IMR-90 (cell line): ENCODE data around the gene TNNC2. TPM values are rescaled to one million over a fixed set of nuclear protein-coding genes. Genes with fewer than 3 reads are reported as not detected.

ENCODE experiments used
- ATAC-seq: fragments of 200-7000 bp; cut with Tn5 transposase; 2 replicates; pipeline ENCODE4 v1.9.1; 2020; ENCODE audit warnings: low read depth, mild to moderate bottlenecking, moderate library complexity
- BruUV-seq: library from RNA; stranded (reverse); fragments of 400-500 nt; replicated peaks from 2 replicates; lab custom pipeline; 2021; lab: Mats Ljungman, UMichigan
- CTCF ChIA-PET: fragments of 300-600 bp; formaldehyde crosslinking; extraction: SDS; loops from one replicate; lab custom pipeline; 2021; ENCODE audit warnings: antibody characterized with exemption; lab: Yijun Ruan, JAX
- POLR2A ChIA-PET: fragments of 300-600 bp; sonication (Branson Sonifier 250); formaldehyde crosslinking; loops from one replicate; lab custom pipeline; 2022; ENCODE audit warnings: antibody characterized with exemption; ENCODE audit not compliant: unreplicated experiment; lab: Charles Lee
- DNase-seq: peaks from one replicate; pipeline ENCODE4 v3.0.0; 2013
- H2AFZ ChIP-seq: replicated peaks from 2 replicates; pipeline ENCODE3; 2013; ENCODE audit warnings: low read length, mild to moderate bottlenecking; ENCODE audit not compliant: poor library complexity
- H2AK5ac ChIP-seq: 2 replicates; pipeline ENCODE4 v1.6.1; 2013; ENCODE audit warnings: low read depth, low read length, inconsistent platforms
- H2AK9ac ChIP-seq: replicated peaks from 2 replicates; pipeline ENCODE3; 2013; ENCODE audit warnings: mild to moderate bottlenecking, low read depth, low read length, moderate library complexity; ENCODE audit not compliant: poor library complexity
- H2BK120ac ChIP-seq: 2 replicates; pipeline ENCODE4 v1.6.1; 2013; ENCODE audit warnings: low read depth, low read length, inconsistent platforms
- H2BK15ac ChIP-seq: 3 replicates; pipeline ENCODE4 v1.6.1; 2013; ENCODE audit warnings: low read depth, low read length, inconsistent platforms
- H2BK20ac ChIP-seq: 2 replicates; pipeline ENCODE4 v1.6.1; 2013; ENCODE audit warnings: low read depth, mild to moderate bottlenecking, inconsistent platforms, low read length, moderate library complexity
- H2BK5ac ChIP-seq: 2 replicates; pipeline ENCODE4 v1.6.1; 2013; ENCODE audit warnings: mild to moderate bottlenecking, low read depth, low read length, inconsistent platforms; ENCODE audit not compliant: poor library complexity, severe bottlenecking
- H3K14ac ChIP-seq: replicated peaks from 2 replicates; pipeline ENCODE4 v1.6.1; 2013; ENCODE audit warnings: low read depth, low read length, inconsistent platforms
- H3K18ac ChIP-seq: 2 replicates; pipeline ENCODE4 v1.6.1; 2013; ENCODE audit warnings: low read depth, low read length, control low read depth
- H3K23ac ChIP-seq: 2 replicates; pipeline ENCODE4 v1.6.1; 2013; ENCODE audit warnings: low read depth, low read length, inconsistent platforms
- H3K27ac ChIP-seq: 2 replicates; pipeline ENCODE4 v1.5.1; 2013; ENCODE audit warnings: mild to moderate bottlenecking, control low read depth, low read length; ENCODE audit not compliant: insufficient read depth
- H3K27me3 ChIP-seq: 2 replicates; pipeline ENCODE4 v1.6.1; 2013; ENCODE audit warnings: low read length; ENCODE audit not compliant: control insufficient read depth, insufficient read depth
- H3K36me3 ChIP-seq: 2 replicates; pipeline ENCODE4 v1.6.1; 2013; ENCODE audit warnings: low read length, mixed read lengths; ENCODE audit not compliant: control insufficient read depth, insufficient read depth
- H3K4ac ChIP-seq: 2 replicates; pipeline ENCODE4 v1.6.1; 2013; ENCODE audit warnings: low read depth, low read length, inconsistent platforms
- H3K4me1 ChIP-seq: 2 replicates; pipeline ENCODE4 v1.6.1; 2013; ENCODE audit warnings: low read length, mixed read lengths; ENCODE audit not compliant: control insufficient read depth, insufficient read depth
- H3K4me2 ChIP-seq: 2 replicates; pipeline ENCODE4 v1.6.1; 2013; ENCODE audit warnings: low read depth, mild to moderate bottlenecking, control low read depth, low read length, moderate library complexity
- H3K4me3 ChIP-seq: 2 replicates; pipeline ENCODE4 v1.5.1; 2013; ENCODE audit warnings: low read depth, mild to moderate bottlenecking, control low read depth, low read length, moderate library complexity; ENCODE audit not compliant: insufficient read depth
- H3K56ac ChIP-seq: 2 replicates; pipeline ENCODE4 v1.6.1; 2013; ENCODE audit warnings: low read length, inconsistent platforms; ENCODE audit not compliant: insufficient read depth; ENCODE audit errors: extremely low read depth
- H3K79me1 ChIP-seq, 2 experiments: 2 replicates each; pipeline ENCODE4 v1.6.1; 2013; ENCODE audit warnings: low read length in 2 of 2, inconsistent platforms in 1 of 2, low read depth in 1 of 2
- H3K9ac ChIP-seq: 2 replicates; pipeline ENCODE4 v1.6.1; 2013; ENCODE audit warnings: low read depth, low read length, control low read depth
- H3K9me1 ChIP-seq: 2 replicates; pipeline ENCODE4 v1.6.1; 2013; ENCODE audit warnings: low read length, inconsistent platforms; ENCODE audit not compliant: insufficient read depth
- H3K9me3 ChIP-seq: 2 replicates; pipeline ENCODE4 v1.6.1; 2013; ENCODE audit warnings: low read length; ENCODE audit not compliant: control insufficient read depth, insufficient read depth
- H4K20me1 ChIP-seq: 2 replicates; pipeline ENCODE4 v1.6.1; 2013; ENCODE audit warnings: low read length, inconsistent platforms; ENCODE audit not compliant: insufficient read depth
- H4K5ac ChIP-seq: 2 replicates; pipeline ENCODE4 v1.6.1; 2013; ENCODE audit warnings: mild to moderate bottlenecking, low read depth, low read length, control low read depth
- H4K8ac ChIP-seq, 2 experiments: 2 replicates each; pipeline ENCODE4 v1.6.1; 2013; ENCODE audit warnings: low read depth in 2 of 2, low read length in 2 of 2, control low read depth in 1 of 2, inconsistent platforms in 1 of 2
- H4K91ac ChIP-seq: 2 replicates; pipeline ENCODE4 v1.6.1; 2013; ENCODE audit warnings: low read depth, low read length, inconsistent platforms; ENCODE audit not compliant: insufficient read depth
- BHLHE40 ChIP-seq: fragments of 150-350 bp; IDR thresholded peaks from 2 replicates; pipeline ENCODE4 v1.6.1; 2016; ENCODE audit warnings: mild to moderate bottlenecking, low read depth, low read length
- CEBPB ChIP-seq: IDR thresholded peaks from 2 replicates; pipeline ENCODE4 v1.6.1; 2012; ENCODE audit warnings: low read depth, low read length, improper control_type of control experiment
- CHD1 ChIP-seq: IDR thresholded peaks from 2 replicates; pipeline ENCODE4 v1.6.1; 2012; ENCODE audit warnings: low read depth, low read length, improper control_type of control experiment
- CTCF ChIP-seq: conservative IDR thresholded peaks from 2 replicates; pipeline ENCODE4 v1.5.1; 2012; ENCODE audit warnings: mild to moderate bottlenecking, low read depth, low read length, improper control_type of control experiment
- MAFK ChIP-seq: IDR thresholded peaks from 2 replicates; pipeline ENCODE4 v1.6.1; 2012; ENCODE audit warnings: low read depth, low read length, improper control_type of control experiment
- MXI1 ChIP-seq: IDR thresholded peaks from 2 replicates; pipeline ENCODE4 v1.6.1; 2012; ENCODE audit warnings: low read depth, mild to moderate bottlenecking, low read length, moderate library complexity, borderline replicate concordance
- NFE2L2 ChIP-seq: fragments of 150-350 bp; IDR thresholded peaks from 2 replicates; pipeline ENCODE4 v1.6.1; 2016; ENCODE audit warnings: low read depth, mild to moderate bottlenecking, low read length
- POLR2A ChIP-seq: IDR thresholded peaks from 2 replicates; pipeline ENCODE4 v1.6.1; 2012; ENCODE audit warnings: mild to moderate bottlenecking, low read depth, low read length
- RAD21 ChIP-seq: IDR thresholded peaks from 2 replicates; pipeline ENCODE4 v1.6.1; 2012; ENCODE audit warnings: low read length, improper control_type of control experiment
- RCOR1 ChIP-seq: IDR thresholded peaks from 2 replicates; pipeline ENCODE4 v1.6.1; 2012; ENCODE audit warnings: mild to moderate bottlenecking, low read length, improper control_type of control experiment; ENCODE audit not compliant: insufficient replicate concordance
- RFX5 ChIP-seq: IDR thresholded peaks from 2 replicates; pipeline ENCODE4 v1.8.0; 2012; ENCODE audit warnings: low read depth, mild to moderate bottlenecking, low read length, moderate library complexity
- SMC3 ChIP-seq: fragments of 150-350 bp; IDR thresholded peaks from 2 replicates; pipeline ENCODE4 v1.6.1; 2016; ENCODE audit warnings: low read depth, mild to moderate bottlenecking, antibody characterized with exemption, low read length, moderate library complexity
- WGBS, 2 experiments: methylation state at CpG; one replicate each; pipeline versions ENCODE4 v1.1.5 to v1.1.7; 2013; ENCODE audit warnings: missing lambda C conversion rate in 2 of 2; ENCODE audit not compliant: insufficient read length in 1 of 2; ENCODE audit errors: extremely low coverage in 2 of 2; 5-methylcytosine and 5-hydroxymethylcytosine counted together
- dilution Hi-C: fragments of 300-500 bp; cut with HindIII; formaldehyde crosslinking; loops from one replicate; pipeline ENCODE4 v1.14.3; 2018; ENCODE audit warnings: low sequenced_read_pairs; ENCODE audit not compliant: unreplicated experiment
- in situ Hi-C: fragments of 300-500 bp; cut with MboI; formaldehyde crosslinking; loops from 3 replicates; pipeline ENCODE4 v1.14.3; 2019; ENCODE audit warnings: low sequenced_read_pairs, inconsistent platforms, mixed read lengths
- intact Hi-C: fragments of 100-400 bp; cut with micrococcal nuclease; formaldehyde crosslinking; loops from 2 replicates; pipeline ENCODE4 v1.10.0; 2022
- polyA plus RNA-seq, 3 experiments: library from polyadenylated mRNA; depleted of rRNA; stranded (reverse); fragments of >200 nt; gene quantifications; 2 replicates each; pipeline ENCODE4 v1.2.3, GENCODE V29; 2012; ENCODE audit warnings: low replicate concordance in 1 of 3
- total RNA-seq: library from RNA; depleted of rRNA; stranded (reverse); fragments of >200 nt; gene quantifications from 2 replicates; pipeline ENCODE4 v1.2.3, GENCODE V29; 2012
- TF ChIP-seq, protein P1 (sequence below): fragments of 150-350 bp; IDR thresholded peaks from 2 replicates; pipeline ENCODE4 v1.6.1; 2017; ENCODE audit warnings: mild to moderate bottlenecking, antibody characterized with exemption, low read length, low read depth
- TF ChIP-seq, protein P2 (sequence below): fragments of 150-350 bp; IDR thresholded peaks from 2 replicates; pipeline ENCODE4 v1.6.1; 2016; ENCODE audit warnings: low read depth, mild to moderate bottlenecking, low read length, moderate library complexity, borderline replicate concordance

TNNC2 gene
- total and polyA plus RNA-seq, 2 of the 4 experiments (the other 2 are of a cell fraction) = 0.46 TPM; not detected in 1

GRCh38 chr20:45816951-45817350 lies 10.2 kb downstream of the TNNC2 start:
- Histone ChIP-seq H3K4ac (no peak overlapping the region), H4K8ac (no peak overlapping the region), H3K23ac (no peak overlapping the region), H2AK9ac (no peak overlapping the region), H3K79me1 (peaks cover 19 to 39% of the 10 kb centered on the region in 2 experiments), H3K9me1 (peaks cover 12% of the 10 kb centered on the region; the same call in 1 of the 2 replicates), H3K27ac (no peak overlapping the region), H3K9ac (no peak overlapping the region), H3K18ac (no peak overlapping the region), H3K14ac (no peak overlapping the region), H3K4me1 (peaks cover 17% of the 10 kb centered on the region), H4K5ac (no peak overlapping the region), H3K36me3 (no peaks in the 10 kb centered on the region; the same call in 1 of the 2 replicates), H4K20me1 (peaks cover 12% of the 10 kb centered on the region; the same call in 1 of the 2 replicates), H2AFZ (no peak overlapping the region), H3K4me3 (no peak overlapping the region), H2BK20ac (no peak overlapping the region), H2BK5ac (no peak overlapping the region), H3K27me3 (no peaks in the 10 kb centered on the region), H3K9me3 (no peaks in the 10 kb centered on the region), H2BK15ac (no peak overlapping the region), H4K91ac (no peak overlapping the region), H3K56ac (no peak overlapping the region), H2AK5ac (no peak overlapping the region), H3K4me2 (no peak overlapping the region), H2BK120ac (no peak overlapping the region)
- intact Hi-C loops = no loop called here
- TF ChIP-seq BHLHE40 (no peak), POLR2A (no peak), NFE2L2 (no peak), CEBPB (no peak), SMC3 (no peak), RFX5 (no peak), MXI1 (no peak), CHD1 (no peak), MAFK (no peak), RAD21 (no peak), CTCF (no peak), RCOR1 (no peak)
- TF ChIP-seq, protein P1, sequence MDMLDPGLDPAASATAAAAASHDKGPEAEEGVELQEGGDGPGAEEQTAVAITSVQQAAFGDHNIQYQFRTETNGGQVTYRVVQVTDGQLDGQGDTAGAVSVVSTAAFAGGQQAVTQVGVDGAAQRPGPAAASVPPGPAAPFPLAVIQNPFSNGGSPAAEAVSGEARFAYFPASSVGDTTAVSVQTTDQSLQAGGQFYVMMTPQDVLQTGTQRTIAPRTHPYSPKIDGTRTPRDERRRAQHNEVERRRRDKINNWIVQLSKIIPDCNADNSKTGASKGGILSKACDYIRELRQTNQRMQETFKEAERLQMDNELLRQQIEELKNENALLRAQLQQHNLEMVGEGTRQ = no peak
- TF ChIP-seq, protein P2, sequence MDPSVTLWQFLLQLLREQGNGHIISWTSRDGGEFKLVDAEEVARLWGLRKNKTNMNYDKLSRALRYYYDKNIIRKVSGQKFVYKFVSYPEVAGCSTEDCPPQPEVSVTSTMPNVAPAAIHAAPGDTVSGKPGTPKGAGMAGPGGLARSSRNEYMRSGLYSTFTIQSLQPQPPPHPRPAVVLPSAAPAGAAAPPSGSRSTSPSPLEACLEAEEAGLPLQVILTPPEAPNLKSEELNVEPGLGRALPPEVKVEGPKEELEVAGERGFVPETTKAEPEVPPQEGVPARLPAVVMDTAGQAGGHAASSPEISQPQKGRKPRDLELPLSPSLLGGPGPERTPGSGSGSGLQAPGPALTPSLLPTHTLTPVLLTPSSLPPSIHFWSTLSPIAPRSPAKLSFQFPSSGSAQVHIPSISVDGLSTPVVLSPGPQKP = no peak
- DNase-seq = no peak
- in situ Hi-C loops = no loop called here
- BruUV-seq = no TSS peak
- POLR2A ChIA-PET = no interaction called here
- dilution Hi-C loops = no loop called here
- WGBS, 2 experiments = no CpG with 5 or more reads among the region's 3 CpGs
- CTCF ChIA-PET = no interaction called here
- no peak for ATAC-seq
